HG03095 (cell line): ENCODE data around the gene HSD17B13.
A peak's percentile ranks its signal among the peaks of the same experiment; 100 is the strongest.
"Not testable (repeated sequence)": the region's sequence is repeated elsewhere in the genome, so short reads cannot be mapped to it uniquely, and the experiment has no call there.

ENCODE experiments used
- ATAC-seq: cut with Tn5 transposase; IDR thresholded peaks from one replicate; pipeline ENCODE4 v1.9.1; 2021; ENCODE audit warnings: moderate library complexity; ENCODE audit not compliant: unreplicated experiment

Gene HSD17B13, protein sequence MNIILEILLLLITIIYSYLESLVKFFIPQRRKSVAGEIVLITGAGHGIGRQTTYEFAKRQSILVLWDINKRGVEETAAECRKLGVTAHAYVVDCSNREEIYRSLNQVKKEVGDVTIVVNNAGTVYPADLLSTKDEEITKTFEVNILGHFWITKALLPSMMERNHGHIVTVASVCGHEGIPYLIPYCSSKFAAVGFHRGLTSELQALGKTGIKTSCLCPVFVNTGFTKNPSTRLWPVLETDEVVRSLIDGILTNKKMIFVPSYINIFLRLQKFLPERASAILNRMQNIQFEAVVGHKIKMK

DNA sequence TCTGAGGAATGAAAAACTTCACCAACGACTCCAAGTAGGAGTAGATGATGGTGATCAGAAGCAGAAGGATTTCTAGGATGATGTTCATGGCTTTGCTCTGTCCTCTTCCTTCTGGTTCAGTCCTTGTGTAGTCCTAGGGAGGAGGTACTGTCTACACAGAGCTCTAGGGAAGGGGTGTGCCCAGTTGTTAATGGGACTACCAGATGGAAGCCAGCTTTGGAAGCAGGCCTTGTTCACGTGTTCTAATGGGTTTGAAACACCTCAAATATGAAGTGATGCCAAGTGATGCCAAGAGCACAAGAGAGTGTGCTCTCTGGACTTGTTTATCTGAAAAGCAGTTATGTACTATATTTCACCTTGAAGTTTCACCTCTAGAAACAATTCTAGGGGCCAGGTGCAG is at the start of gene HSD17B13:
TSS of gene HSD17B13 (minus strand) at position 129 of the 400 bp plus-strand sequence. CDS start at position 88, 41 bp downstream.
- ATAC-seq, result no peak

DNA sequence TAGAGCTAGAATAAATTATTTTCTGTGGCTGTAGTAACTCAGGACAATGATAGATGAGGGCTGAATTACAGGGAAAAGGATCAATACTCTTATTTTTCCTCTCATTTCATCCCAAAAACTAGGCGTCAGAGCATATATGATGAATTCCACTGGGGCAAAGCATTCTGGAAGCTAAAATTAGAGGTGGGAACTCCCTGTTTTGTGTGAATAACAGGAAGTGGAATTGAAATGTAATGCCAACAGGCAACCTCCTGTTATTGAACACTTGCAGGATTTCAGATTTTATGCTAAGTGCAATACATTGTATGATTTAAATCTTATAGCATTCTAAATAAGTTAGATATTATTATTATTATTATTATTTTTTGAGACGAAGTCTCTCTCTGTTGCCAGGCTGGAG is 47.4 kb upstream of the HSD17B13 start:
- ATAC-seq, result no peak

DNA sequence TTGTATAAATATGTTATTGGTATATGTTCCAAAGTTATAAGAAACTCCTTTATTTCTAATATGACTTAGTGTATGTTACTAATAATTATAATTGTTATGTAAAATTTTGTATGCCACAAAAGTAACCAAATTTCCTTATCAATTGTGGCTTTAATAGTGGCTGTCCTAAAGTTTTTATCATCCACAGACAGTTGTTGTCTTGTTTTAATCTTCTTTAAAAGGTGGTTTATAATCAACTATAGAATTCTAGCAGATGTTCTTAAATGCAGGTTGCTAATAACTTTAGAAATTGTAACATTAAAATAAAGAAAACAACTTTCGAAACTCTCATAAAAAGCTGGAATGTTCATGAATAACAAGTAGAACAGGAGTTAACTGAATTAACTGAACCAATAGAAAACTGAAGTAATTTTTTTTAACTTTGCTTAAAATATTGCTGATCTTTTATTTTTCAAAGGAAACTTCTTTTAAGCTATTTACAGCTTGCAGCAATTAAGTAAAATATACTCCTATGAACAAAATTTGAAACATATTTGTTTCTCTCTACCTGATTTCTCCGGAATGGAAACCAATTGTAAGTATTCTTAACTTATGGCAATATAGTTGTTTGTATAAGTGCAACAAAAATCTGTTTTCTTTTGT is 44.0 kb upstream of the HSD17B13 start:
- ATAC-seq, result no peak

DNA sequence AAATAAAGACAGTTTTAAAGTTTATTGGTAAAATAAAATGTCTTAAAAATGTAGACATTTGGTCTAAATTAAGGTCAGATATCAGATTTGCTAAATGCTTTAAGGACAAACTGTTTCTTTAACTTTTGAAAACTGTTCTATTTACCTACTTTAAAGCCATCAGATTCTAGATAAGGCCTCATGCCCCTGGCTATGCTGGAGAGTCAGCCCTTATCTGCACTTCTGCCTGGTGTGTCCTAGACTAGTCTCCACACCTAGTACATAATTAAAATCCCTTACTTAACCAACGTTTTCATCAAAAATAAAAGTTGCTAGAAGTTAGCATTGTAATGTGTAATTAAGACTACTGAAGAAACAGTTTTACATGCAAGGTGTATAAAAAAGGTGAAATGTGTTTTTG is 42.7 kb upstream of the HSD17B13 start:
- ATAC-seq, result no peak

DNA sequence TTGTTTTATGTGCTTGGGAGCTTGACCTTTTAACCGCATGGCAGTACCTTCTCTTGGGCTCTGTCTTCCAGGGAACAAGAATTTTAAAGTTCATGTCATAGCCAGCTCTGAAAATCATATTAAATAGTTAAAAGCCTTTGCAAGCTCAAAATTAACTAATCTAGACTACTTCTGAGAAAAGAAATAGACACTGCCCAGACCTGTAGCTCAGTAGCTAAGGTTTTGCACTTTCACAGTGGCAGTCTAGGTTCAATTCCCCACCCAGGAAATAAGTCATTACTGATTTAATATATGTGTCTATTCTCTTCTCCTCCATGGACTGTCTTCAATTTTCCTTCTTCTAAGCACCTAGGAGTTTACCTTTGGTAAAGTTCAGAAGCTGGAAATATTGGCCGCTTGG is 40.9 kb upstream of the HSD17B13 start:
- no peak for ATAC-seq

DNA sequence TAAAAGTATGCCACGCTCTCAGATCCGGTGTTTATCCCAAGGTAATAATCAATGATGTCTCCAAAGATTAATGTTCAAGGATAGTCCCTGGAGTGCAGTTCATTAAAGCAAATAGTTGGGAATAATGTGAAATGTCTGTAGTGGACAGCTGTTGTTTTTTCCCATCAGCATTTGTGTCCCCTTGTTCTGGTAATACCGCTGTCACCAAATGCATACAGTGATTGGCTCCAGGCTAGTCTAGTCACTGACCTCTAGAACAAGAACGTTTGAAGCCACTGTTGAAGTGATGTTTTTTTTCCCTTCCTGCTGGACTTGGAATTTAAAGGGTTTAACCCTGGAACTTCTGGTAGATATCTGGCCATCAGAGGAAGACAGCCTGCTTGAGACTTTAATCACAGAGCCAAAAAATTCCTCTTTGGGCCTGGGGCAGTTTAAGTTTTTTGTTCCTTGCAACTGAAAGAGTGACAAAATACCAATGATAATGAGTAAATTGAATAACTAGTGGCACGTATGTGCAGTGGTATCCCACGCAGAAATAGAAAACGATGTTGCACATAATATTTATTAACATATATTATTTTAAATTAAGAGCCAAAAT is 37.8 kb upstream of the HSD17B13 start:
- ATAC-seq, result no peak

DNA sequence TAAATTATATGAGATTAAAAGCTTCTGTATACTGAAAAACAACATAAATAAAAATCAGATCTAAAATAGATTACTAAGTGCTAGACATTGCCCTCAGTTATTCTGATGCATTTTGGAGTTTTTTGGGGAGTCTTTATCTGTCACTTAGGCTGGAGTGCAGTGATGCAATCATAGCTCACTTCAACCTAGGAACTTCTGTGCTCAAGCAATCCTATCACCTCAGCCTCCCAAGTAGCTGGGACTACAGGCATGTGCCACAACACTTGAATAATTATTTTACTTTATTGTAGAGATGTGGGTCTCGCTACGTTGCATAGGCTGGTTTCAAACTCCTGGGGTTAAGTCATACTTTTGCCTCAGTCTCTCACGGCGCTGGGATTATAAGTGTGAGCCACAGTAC is 36.6 kb upstream of the HSD17B13 start:
- no peak for ATAC-seq

DNA sequence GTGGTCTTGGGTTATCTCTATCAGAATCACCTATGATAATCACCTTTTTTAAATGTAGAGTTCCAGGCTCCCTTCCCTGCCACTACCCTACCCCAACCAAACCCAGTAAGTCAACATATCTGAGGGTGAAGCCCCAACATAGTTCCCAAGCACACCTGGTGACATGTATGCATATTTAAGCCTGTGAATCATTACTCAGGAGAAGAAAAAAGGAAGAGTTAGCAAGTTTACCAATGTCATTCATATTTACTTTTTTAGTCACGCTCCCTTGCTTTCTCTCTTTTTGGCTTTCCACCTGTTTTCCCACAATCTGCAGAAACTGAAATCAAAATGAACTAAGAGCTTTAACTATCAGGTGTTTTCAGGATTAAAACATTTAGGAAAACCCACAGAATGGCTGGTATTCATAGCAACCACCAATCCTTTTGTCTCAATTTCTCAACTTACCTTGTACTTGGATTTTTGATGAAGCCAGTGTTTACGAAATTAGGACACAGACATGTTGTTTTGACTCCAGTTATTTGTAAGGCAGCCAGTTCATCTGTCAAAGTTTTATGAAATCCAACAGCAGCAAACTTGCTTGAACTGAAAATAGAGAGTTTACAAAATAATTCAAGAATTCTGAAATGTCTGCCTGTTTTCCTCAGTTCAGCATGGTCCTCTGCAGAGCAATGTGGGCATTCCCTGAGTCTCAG is 34.3 kb upstream of the HSD17B13 start:
- no peak for ATAC-seq

DNA sequence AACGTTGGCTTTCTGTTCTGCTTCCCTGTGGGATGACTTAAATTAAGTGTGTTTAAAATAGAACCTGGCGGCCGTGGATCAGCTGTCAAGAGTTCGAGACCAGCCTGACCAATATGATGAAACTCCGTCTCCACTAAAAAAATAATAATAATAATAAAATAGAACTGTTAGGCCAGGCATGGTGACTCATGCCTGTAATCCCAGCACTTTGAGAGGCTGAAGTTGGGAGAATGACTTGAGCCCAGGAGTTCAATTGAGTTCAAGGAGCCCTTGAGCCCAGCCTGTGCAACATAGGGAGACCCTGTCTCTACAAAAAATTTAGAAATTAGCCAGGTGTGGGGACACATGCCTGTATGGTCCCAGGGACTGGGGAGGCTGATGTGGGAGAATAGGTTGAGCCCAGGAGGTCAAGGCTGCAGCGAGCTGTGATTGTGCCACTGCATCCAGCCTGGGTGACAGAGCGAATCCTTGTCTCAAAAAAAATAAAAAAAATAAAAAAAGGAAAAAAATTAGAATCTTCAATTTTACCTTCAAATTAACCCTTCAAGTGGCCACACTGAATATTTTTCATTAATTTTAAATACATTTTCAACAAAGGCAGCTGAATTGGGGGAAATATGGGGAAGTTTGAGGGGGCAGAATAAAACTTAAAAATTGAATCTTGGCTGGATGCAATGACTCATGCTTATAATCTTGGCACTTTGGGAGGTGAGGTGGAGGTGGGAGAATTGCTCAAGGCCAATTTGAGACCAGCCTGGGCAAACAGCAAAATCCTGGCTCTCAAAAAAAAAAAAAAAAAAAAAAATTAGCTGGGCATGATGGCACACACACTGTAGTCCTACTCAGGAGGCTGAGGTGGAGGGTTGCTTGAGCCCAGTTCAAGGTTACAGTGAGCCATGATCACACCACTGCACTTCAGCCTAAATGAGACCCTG is 31.8 kb upstream of the HSD17B13 start:
- ATAC-seq, result no peak

DNA sequence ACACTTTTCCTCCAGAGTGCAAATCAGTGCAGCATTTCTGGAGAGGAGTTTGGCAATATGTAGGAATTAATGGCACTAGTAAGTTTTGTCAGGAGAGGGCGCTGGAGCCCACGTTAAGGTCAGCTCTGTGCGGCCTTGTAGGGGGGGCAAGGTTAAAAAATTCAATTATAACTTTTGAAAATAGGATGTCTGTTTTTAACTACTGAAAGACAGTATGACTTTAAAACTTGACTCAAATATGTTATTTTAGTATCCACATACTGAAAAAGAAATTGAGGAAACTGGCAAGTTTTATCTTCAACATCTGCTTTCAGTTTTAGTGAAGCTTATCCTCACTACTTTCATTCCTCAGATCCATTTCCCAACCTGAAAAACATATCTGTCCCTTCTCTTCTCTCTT is 30.9 kb upstream of the HSD17B13 start:
- ATAC-seq, result peak; percentile 85

DNA sequence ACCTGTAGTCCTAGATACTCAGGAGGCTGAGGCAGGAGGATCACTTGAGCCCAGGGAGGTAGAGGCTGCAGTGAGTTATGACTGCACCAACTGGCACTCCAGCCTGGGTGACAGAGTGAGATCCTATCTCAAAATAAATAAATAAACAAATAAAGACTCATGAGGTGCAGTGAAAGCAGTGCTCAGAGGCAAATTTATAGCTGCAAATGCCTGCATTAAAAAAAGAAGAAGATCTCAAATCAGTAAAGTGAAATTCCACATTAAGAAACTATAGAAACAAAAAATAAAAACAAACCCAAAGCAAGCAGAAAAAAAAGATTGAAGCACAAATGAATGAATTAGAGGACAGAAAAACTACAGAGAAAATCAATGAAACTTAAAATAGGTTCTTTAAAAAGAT is 22.5 kb upstream of the HSD17B13 start:
- ATAC-seq, result no peak

DNA sequence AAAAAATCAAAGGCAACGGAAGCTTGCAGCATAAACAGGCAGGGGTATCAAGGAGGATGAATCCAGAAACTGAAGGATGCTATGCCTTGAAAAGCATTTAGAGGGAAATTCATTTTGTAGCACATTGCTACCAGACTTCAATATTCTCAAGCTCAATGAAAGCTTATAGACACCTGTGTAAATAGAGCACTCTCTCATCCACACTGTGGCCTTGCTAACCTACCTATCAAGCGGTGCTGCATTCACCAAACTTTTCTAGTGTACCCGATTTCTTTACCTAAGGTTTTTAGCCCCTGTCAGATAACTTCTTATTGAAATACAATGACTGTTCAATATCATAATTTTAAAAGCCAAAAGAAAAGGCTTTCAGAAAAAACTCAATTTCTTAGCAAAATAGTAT is 20.2 kb upstream of the HSD17B13 start:
- ATAC-seq, result no peak

DNA sequence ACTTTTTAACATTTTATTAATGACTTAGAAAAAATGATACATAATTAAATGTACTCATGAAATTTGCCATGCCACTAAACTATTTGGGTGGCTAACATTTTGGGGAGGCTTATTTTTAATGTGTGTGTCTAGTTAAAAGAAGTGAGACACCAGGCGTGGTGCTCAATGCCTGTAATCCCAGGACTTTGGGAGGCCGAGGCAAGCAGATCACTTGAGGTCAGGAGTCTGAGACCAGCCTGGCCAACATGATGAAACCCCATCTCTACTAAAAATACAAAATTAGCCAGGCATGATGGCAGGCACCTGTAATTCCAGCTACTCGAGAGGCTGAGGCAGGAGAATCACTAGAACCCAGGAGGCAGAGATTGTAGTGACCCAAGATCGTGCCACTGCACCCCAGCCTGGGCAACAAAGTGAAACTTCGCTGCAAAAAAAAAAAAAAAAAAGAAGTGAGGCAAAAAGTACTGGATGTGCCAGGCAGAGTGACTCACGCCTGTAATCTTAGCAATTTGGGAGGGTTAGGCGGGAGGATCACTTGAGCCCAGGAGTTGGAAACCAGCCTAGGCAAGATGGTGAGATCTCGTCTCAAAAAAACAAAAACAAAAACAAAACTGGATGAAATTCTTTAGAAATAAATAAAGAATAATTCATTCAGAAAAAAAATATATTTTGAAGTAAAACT is 19.4 kb upstream of the HSD17B13 start:
- ATAC-seq, result not testable (repeated sequence)

DNA sequence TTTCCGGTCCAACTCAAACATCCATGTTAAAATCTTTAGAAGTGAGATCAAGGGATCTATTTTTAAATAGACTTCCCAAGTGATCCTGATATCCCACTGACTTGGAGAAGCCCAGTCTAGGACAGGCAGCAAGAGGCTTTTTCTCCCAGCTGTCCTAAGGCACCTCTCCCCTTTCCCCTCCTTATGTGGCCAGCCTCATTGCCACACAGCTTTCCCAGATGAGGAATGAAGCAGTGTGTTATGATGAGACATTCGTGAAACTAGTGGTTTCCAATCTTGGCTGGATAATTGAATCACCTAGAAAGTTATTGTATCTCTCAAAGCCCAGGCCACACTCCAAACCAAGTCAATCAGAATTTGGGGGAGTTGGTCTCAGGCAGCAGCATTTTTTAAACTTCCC is 16.8 kb upstream of the HSD17B13 start:
- no peak for ATAC-seq

DNA sequence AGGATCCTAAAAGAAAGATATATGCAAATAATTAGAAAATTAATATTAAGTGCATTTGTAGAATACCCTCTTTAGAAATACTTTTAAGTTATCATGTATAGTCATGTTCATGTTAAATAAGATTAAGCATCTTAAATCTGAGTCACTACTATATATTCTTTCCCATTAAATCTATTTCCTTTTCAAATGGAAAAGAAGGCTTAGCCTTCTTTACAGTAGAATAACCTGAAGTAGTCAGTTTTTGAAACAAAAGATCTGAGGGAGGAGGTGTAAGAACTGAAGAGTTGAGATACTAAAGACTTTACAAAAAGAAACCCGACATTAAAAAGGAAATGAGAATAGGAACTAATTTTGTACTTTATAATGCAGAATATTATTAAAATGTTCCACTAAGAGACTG is 14.7 kb upstream of the HSD17B13 start:
- ATAC-seq, result no peak

DNA sequence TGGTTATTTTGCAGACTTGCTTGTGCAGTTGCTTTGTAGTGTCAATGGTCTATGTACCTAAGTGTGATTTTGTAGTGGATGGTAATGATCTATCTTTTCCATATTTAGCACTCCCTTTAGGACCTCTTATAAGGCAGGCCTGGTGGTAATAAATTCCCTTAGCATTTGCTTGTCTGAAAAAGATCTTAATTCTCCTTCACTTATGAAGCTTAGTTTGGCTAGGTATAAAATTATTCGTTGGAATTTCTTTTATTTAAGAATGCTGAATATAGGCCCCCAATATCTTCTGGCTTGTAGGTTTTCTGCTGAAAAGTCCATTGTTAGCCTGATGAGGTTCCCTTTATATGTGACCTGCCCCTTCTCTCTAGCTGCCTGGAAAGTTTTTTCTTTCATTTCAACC is 10.6 kb upstream of the HSD17B13 start:
- ATAC-seq, result no peak

DNA sequence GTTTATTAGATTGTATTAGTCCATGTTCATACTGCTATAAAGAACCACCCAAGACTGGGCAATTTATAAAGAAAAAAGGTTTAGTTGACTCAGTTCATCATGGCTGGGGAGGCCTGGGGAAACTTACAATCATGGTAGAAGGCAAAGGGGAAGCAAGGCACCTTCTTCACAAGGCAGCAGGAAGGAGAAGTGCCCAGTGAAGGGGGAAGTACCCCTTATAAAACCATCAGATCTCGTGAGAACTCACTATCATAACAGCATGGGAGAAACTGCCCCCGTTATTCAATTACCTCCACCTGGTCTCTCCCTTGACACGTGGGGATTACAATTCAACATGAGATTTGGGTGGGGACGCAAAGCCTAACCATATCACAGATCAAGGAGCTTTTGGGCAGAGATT is 8.1 kb upstream of the HSD17B13 start:
- ATAC-seq, result no peak

DNA sequence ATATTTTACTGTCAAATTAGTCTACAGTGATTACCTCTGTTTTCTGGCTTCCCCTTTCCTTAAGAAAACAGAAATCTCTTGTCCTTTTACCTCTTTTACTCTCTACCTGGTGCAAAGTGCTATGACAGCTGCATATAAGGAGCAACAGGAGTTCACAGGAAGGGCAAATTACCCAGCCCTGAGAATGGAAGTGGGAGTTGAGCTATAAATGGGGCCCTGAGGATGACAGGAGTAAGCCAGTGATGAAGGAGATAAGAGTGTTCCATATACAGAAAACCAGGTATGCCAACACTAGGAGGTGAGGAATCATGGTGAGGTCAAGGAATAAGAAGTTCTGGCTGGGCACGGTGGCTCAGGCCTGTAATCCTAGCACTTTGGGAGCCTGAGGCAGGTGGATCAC is 4.5 kb upstream of the HSD17B13 start:
- no peak for ATAC-seq

DNA sequence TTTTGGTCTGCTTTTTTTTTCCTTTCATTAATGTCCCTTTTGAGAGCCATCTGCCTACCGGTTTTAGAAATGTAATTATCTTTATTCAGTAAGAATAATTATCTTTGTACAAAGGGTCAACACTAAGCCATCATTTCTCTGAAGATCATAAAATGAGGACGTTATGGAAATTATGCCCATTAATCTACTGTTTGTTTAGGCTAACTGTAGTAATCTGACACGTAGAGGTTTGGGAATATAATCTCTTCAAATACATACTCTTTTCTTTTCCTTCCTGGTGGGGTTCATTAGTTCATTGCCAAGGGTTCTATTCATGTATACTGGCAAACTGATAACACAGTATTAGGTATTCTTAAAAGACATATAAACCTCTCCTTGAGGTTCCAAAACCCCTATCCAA is 3.8 kb upstream of the HSD17B13 start:
- ATAC-seq, result no peak

DNA sequence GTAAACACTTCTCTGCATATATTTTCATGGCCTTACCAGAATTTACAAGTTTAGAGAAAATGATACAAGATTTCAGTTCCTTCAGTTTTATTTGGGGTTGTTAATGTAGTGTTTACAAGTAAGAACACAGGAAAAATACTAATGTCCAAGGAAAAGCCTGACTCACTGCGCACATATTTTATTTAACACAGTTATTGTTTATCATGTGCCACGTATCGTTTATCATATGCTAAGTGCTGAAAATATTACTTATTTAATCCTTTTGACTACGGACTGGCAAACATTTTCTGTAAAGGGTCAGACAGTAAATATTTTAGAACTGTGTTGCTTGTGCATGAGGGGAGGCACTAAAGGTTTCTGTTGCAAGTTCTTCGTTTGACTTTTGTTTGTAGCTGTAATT is 794 bp downstream of the HSD17B13 start:
- ATAC-seq, result no peak
